D721Med (cell line): ENCODE data around the gene GNG2.

Experiments
- DNase-seq: peaks from one replicate; pipeline ENCODE4 v3.0.0; 2011; ENCODE audit warnings: low spot score; ENCODE audit not compliant: insufficient read length
- FAIRE-seq: peaks from 2 replicates; lab custom pipeline; 2011; peaks lifted over from hg19 to GRCh38; lab: Jason Lieb, UNC
- CTCF ChIP-seq: IDR thresholded peaks from 2 replicates; pipeline ENCODE4 v1.5.1; 2012; ENCODE audit warnings: mild to moderate bottlenecking, control low read depth; ENCODE audit not compliant: insufficient read depth; ENCODE audit errors: missing control alignments

GNG2 gene

DNA sequence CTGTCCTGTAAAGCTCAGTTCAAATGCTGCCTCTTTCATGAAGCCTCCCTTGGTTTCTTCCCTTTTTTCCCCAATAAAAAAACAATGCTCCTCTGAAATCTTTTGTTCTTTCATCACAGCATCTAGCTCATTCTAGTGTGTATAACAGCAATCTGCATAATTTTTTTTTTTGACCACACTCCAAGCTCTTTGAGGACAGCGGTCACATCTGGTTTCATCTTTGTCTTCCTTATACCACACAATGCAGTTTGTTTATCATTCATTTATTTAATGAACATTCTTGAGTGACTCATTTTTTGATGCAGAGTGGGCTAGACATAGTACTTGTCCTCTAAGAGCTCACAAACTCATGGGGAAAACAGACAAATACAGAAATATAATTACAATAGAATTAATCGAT, 7.3 kb downstream of the GNG2 start:
- DNase-seq (no peak), FAIRE-seq (no peak)
- no peak for TF ChIP-seq CTCF

- FAIRE-seq: no peak
- no peak for DNase-seq
- no peak for TF ChIP-seq CTCF
Measured at GRCh38 chr14:51868405-51868804, 8.0 kb downstream of the GNG2 start.

DNA sequence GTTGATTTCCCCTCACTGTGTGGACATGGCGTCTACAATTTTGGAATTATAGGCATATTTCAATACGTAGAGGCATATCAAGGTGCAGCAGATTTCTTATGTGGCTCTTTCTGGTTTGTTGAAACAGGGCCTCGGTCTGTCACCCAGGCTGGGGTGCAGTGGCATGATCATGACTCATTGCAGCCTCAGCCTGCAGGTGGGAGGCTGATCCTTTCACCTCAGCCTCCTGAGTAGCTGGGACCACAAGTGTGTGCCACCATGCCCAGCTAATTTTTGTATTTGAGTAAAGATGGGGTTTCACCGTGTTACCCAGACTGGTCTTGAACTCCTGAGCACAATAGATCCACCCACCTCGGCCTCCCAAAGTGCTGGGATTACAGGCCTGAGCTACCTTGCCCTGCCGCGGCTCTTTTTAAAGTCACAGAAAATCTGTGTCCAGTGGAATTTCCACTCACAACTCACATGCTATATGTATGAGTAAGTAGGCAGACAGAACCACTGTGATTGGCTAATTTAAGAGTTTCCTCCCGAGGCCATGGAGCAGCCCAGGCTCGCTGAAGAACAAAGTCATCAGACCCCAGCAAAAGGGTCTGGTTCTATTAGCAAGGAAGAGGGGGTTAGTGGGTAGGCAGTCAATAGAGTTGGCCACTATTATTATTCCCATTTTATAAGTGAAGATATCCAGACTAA, 9.1 kb downstream of the GNG2 start:
- FAIRE-seq: no peak
- DNase-seq: no peak
- no peak for TF ChIP-seq CTCF

DNA sequence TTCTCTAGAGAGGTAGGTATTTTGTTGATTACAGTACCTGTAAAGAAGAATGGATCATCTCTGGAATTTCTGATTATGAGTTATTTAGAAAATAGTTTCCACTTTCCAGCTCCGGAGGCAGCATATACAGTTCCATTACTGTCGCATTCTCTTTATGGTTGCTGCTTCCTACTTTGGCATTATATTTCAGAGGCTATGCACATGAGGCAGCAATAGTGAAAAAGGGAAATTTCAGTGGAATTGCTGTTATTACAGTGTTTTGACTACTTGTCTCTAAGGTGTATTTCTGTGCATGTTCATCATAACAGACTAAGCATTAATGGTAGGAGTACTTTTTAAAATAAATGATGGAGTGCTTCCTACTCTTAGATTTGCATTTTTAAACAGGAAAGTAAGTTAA, 10.2 kb downstream of the GNG2 start:
- no peak for TF ChIP-seq CTCF
- DNase-seq (no peak), FAIRE-seq (no peak)

DNA sequence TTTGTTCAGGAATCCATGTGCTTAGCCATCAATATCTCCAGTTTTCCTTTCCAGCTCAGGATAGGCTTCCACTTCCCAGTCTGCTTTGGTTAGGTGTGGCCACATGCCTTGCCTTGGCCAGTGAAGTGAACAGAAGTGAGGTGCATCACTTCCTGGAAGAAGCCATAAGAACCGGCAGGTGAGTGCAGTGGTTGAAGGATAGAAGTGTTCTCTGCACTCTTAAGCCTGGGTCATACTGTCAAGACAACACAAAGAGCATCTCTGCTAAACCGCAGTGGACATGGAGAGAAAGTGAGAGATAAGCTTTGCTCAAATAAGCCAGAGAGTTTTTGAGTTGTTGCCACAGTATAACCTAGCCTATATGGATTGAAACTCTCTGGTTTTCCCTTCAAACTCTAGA, 11.4 kb downstream of the GNG2 start:
- FAIRE-seq (no peak), DNase-seq (no peak)
- TF ChIP-seq CTCF: no peak

GRCh38 chr14:51872396-51872795, 12.0 kb downstream of the GNG2 start:
- TF ChIP-seq CTCF: no peak
- DNase-seq: no peak
- FAIRE-seq: no peak

DNA sequence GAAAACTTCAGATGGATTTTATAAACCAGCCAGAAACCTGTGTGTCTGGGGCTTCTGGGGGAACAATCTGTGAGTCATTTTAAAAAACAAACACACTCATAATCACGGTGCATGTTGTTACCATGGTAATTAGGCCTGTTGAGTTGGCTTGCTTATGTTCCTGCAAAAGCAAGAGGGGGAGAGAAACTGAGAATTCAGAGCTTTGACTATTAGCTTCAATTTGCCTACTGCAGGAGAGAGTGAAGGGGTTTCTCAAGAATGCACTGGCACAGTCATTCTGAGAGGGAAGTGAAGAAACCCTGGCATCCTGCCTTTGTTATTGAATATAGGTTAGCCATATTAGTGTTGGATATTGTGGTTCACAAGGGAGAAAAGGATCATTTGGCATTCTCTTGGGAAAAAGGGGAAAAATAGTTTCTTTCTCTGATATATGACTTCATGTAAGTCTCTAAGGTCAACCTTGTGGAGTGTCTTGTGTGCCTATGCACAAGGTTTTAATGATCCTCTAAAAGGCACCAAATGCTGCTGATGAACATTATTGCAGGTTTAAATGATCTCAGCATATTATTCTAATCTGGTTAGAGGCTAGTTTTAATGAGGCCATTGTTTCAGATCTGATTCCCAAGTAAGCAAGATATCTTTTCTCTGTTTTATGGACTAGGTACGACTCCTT, 12.9 kb downstream of the GNG2 start:
- no peak for FAIRE-seq
- DNase-seq: no peak
- TF ChIP-seq CTCF: no peak
